Stimulated activated CD8-positive, alpha-beta memory T cell treated with anti-CD3 and anti-CD28 coated beads, Interleukin-7, amount 100 ng/mL, for 24 hours (primary cell): ENCODE data around the gene RGS9.
A peak's percentile ranks its signal among the peaks of the same experiment; 100 is the strongest.
"Not testable (repeated sequence)": the region's sequence is repeated elsewhere in the genome, so short reads cannot be mapped to it uniquely, and the experiment has no call there.

ENCODE experiments used
- DNase-seq: peaks from one replicate; pipeline ENCODE4 v3.0.0-alpha.2; 2020; ENCODE audit warnings: low read depth

Gene RGS9

GRCh38 chr17:65156835-65157565 lies 19.8 kb downstream of the RGS9 start:
- DNase-seq = no peak

- DNase-seq = no peak
Observed at GRCh38 chr17:65158041-65158440, 20.9 kb downstream of the RGS9 start.

- no peak for DNase-seq
Observed at GRCh38 chr17:65158622-65159021, 21.5 kb downstream of the RGS9 start.

GRCh38 chr17:65160516-65160915 lies 23.3 kb downstream of the RGS9 start:
- no peak for DNase-seq

- no peak for DNase-seq
Observed at GRCh38 chr17:65163990-65164495, 26.9 kb downstream of the RGS9 start.

GRCh38 chr17:65166787-65167186 lies 29.6 kb downstream of the RGS9 start:
- DNase-seq = no peak

- no peak for DNase-seq
Observed at GRCh38 chr17:65167566-65167965, 30.4 kb downstream of the RGS9 start.

- DNase-seq = no peak
Observed at GRCh38 chr17:65169691-65170090, 32.5 kb downstream of the RGS9 start.

- no peak for DNase-seq
Observed at GRCh38 chr17:65170839-65171238, 33.7 kb downstream of the RGS9 start.

GRCh38 chr17:65171752-65172151 lies 34.6 kb downstream of the RGS9 start:
- DNase-seq = no peak

GRCh38 chr17:65172496-65173136 lies 35.4 kb downstream of the RGS9 start:
- no peak for DNase-seq

GRCh38 chr17:65173284-65173793 lies 36.2 kb downstream of the RGS9 start:
- peak; percentile 41 for DNase-seq

- DNase-seq = no peak
Observed at GRCh38 chr17:65173976-65174683, 37.0 kb downstream of the RGS9 start.

- DNase-seq = no peak
Observed at GRCh38 chr17:65174974-65175373, 37.8 kb downstream of the RGS9 start.

GRCh38 chr17:65175952-65176351 lies 38.8 kb downstream of the RGS9 start:
- no peak for DNase-seq

GRCh38 chr17:65176646-65177409 lies 39.7 kb downstream of the RGS9 start:
- no peak for DNase-seq

GRCh38 chr17:65177901-65178300 lies 40.7 kb downstream of the RGS9 start:
- no peak for DNase-seq

- not testable (repeated sequence) for DNase-seq
Observed at GRCh38 chr17:65180276-65180675, 43.1 kb downstream of the RGS9 start.

GRCh38 chr17:65180752-65181236 lies 43.6 kb downstream of the RGS9 start:
- not testable (repeated sequence) for DNase-seq

GRCh38 chr17:65181237-65182061 lies 44.3 kb downstream of the RGS9 start:
- no peak for DNase-seq

GRCh38 chr17:65182233-65182632 lies 45.1 kb downstream of the RGS9 start:
- no peak for DNase-seq
